SU-DHL-6 (cell line): ENCODE data around the gene KIF16B.

ENCODE experiments used
- H2AFZ ChIP-seq: fragments of 200-600 bp; sonication (generic); 2 replicates; pipeline ENCODE4 v1.6.1; 2014; ENCODE audit warnings: low read depth, mild to moderate bottlenecking, moderate library complexity, mixed read lengths, antibody characterized with exemption, low read length; ENCODE audit not compliant: severe bottlenecking
- H3F3A ChIP-seq: fragments of 200-600 bp; shearing (Covaris generic); 2 replicates; pipeline ENCODE4 v1.6.0; 2016; ENCODE audit warnings: antibody characterized with exemption, mild to moderate bottlenecking; ENCODE audit not compliant: insufficient read depth
- H3K27ac ChIP-seq: fragments of 200-600 bp; sonication (generic); 2 replicates; pipeline ENCODE4 v1.5.1; 2016; ENCODE audit warnings: low read depth, mild to moderate bottlenecking, low read length, moderate library complexity, mixed read lengths
- H3K27me3 ChIP-seq: fragments of 200-600 bp; sonication (generic), shearing (Covaris generic); 2 replicates; pipeline ENCODE4 v1.6.0; 2014; ENCODE audit warnings: mild to moderate bottlenecking, low read length
- H3K36me3 ChIP-seq: fragments of 200-600 bp; sonication (generic); 2 replicates; pipeline ENCODE4 v1.6.1; 2014; ENCODE audit warnings: mild to moderate bottlenecking, low read length, mixed read lengths
- H3K4me2 ChIP-seq: fragments of 300-600, 200-600 bp; shearing (Covaris generic), sonication (generic); 2 replicates; pipeline ENCODE4 v1.6.0; 2014; ENCODE audit warnings: low read length, low read depth, mild to moderate bottlenecking; ENCODE audit not compliant: poor library complexity, severe bottlenecking
- H3K4me3 ChIP-seq: fragments of 200-600 bp; sonication (generic); 2 replicates; pipeline ENCODE4 v1.5.1; 2014; ENCODE audit warnings: antibody characterized with exemption, low read length, mild to moderate bottlenecking, mixed read lengths; ENCODE audit not compliant: insufficient read depth, poor library complexity, severe bottlenecking
- H3K79me2 ChIP-seq: fragments of 200-600 bp; sonication (generic); 2 replicates; pipeline ENCODE4 v1.6.1; 2014; ENCODE audit warnings: mild to moderate bottlenecking, low read length, moderate library complexity; ENCODE audit not compliant: insufficient read depth
- H3K9ac ChIP-seq: fragments of 200-600 bp; sonication (generic); 2 replicates; pipeline ENCODE4 v1.7.0; 2014; ENCODE audit warnings: mild to moderate bottlenecking, low read length
- H3K9me2 ChIP-seq: fragments of 200-600 bp; sonication (generic); replicated peaks from 2 replicates; pipeline ENCODE4 v1.6.1; 2014; ENCODE audit warnings: low read length; ENCODE audit not compliant: insufficient read depth
- H3K9me3 ChIP-seq: fragments of 200-600 bp; sonication (generic); 2 replicates; pipeline ENCODE4 v1.6.1; 2014; ENCODE audit warnings: low read length, mixed read lengths; ENCODE audit not compliant: insufficient read depth
- H4K20me1 ChIP-seq: fragments of 200-600 bp; sonication (generic); 2 replicates; pipeline ENCODE4 v1.6.1; 2014; ENCODE audit warnings: low read depth, mild to moderate bottlenecking, antibody characterized with exemption, low read length, moderate library complexity, mixed read lengths
- EZH2phosphoT487 ChIP-seq: fragments of 200-600 bp; sonication (generic), shearing (Covaris generic); conservative IDR thresholded peaks from 2 replicates; pipeline ENCODE4 v1.6.1; 2018; ENCODE audit warnings: mild to moderate bottlenecking, antibody characterized with exemption, low read length, moderate library complexity, mixed read lengths
- TF ChIP-seq, protein P1 (sequence below): fragments of 200-600 bp; sonication (generic); IDR thresholded peaks from one replicate; pipeline ENCODE4 v1.5.1; 2017; ENCODE audit warnings: antibody characterized with exemption, mild to moderate bottlenecking, low read length, moderate library complexity; ENCODE audit not compliant: insufficient read depth, poor library complexity, severe bottlenecking

The KIF16B gene

GRCh38 chr20:16518784-16519084 is 54.5 kb downstream of the KIF16B start:
- TF ChIP-seq, protein P1, sequence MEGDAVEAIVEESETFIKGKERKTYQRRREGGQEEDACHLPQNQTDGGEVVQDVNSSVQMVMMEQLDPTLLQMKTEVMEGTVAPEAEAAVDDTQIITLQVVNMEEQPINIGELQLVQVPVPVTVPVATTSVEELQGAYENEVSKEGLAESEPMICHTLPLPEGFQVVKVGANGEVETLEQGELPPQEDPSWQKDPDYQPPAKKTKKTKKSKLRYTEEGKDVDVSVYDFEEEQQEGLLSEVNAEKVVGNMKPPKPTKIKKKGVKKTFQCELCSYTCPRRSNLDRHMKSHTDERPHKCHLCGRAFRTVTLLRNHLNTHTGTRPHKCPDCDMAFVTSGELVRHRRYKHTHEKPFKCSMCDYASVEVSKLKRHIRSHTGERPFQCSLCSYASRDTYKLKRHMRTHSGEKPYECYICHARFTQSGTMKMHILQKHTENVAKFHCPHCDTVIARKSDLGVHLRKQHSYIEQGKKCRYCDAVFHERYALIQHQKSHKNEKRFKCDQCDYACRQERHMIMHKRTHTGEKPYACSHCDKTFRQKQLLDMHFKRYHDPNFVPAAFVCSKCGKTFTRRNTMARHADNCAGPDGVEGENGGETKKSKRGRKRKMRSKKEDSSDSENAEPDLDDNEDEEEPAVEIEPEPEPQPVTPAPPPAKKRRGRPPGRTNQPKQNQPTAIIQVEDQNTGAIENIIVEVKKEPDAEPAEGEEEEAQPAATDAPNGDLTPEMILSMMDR = no peak
- TF ChIP-seq EZH2phosphoT487 = no peak
- H3K9me3 ChIP-seq = no peaks in the 10 kb centered on the region
- H3K79me2 ChIP-seq = no peaks in the 10 kb centered on the region
- H3K27me3 ChIP-seq = no peaks in the 10 kb centered on the region
- H3K9me2 ChIP-seq = no peaks in the 10 kb centered on the region
- no peak overlapping the region for H3K9ac ChIP-seq
- no peak overlapping the region for H3K4me2 ChIP-seq
- no peak overlapping the region for H2AFZ ChIP-seq
- H3K27ac ChIP-seq = no peak overlapping the region
- H4K20me1 ChIP-seq = no peaks in the 10 kb centered on the region
- no peaks in the 10 kb centered on the region for H3F3A ChIP-seq
- no peak overlapping the region for H3K4me3 ChIP-seq
- H3K36me3 ChIP-seq = no peaks in the 10 kb centered on the region

- Histone ChIP-seq H3K27ac (no peak overlapping the region), H2AFZ (no peak overlapping the region), H3K27me3 (no peaks in the 10 kb centered on the region), H3K9me3 (no peaks in the 10 kb centered on the region), H3K9me2 (no peaks in the 10 kb centered on the region), H3K9ac (no peak overlapping the region), H3K4me2 (no peak overlapping the region), H3K36me3 (no peaks in the 10 kb centered on the region), H3F3A (no peaks in the 10 kb centered on the region), H3K79me2 (no peaks in the 10 kb centered on the region), H4K20me1 (no peaks in the 10 kb centered on the region), H3K4me3 (no peak overlapping the region)
- TF ChIP-seq EZH2phosphoT487 = no peak
- TF ChIP-seq, protein P1 = peak; percentile 89
These were observed 55.1 kb downstream of the KIF16B start for GRCh38 chr20:16517946-16518783.

DNA sequence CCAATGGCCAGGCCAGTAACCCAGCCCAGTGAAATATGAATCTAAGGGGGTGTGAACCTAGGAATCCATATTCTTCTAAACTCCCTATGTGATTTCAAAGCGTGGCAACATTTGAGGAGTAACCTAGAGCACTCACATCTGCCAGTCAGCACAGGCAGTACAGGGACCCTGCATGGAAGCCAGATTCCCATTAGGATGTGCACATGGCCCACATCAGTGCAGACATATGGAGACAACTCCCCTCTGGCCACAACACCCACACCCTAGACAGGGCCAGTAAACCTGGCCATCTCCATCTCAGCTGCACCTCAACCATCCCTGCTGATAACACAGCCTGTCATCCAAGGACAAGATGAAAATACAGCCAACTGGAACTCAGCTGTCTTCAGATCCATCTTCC is 56.5 kb downstream of the KIF16B start:
- Histone ChIP-seq H3K36me3 (no peaks in the 10 kb centered on the region), H3K9me2 (no peaks in the 10 kb centered on the region), H3K9me3 (no peaks in the 10 kb centered on the region), H3F3A (no peaks in the 10 kb centered on the region), H3K79me2 (no peaks in the 10 kb centered on the region), H4K20me1 (no peaks in the 10 kb centered on the region), H3K9ac (no peak overlapping the region), H2AFZ (no peak overlapping the region), H3K27ac (no peak overlapping the region), H3K4me2 (no peak overlapping the region), H3K4me3 (no peak overlapping the region), H3K27me3 (no peaks in the 10 kb centered on the region)
- TF ChIP-seq, protein P1 = no peak
- no peak for TF ChIP-seq EZH2phosphoT487
